SW480 (cell line): ENCODE measurements around the gene RGS6.
A peak's percentile ranks its signal among the peaks of the same experiment; 100 is the strongest.

Source experiments
- DNase-seq: peaks from one replicate; pipeline ENCODE4 v3.0.0-alpha.2; 2016; ENCODE audit warnings: low spot score

The RGS6 gene

GRCh38 chr14:71947947-71948500 lies 15.8 kb downstream of the RGS6 start:
- no peak for DNase-seq

- no peak for DNase-seq
Measured at GRCh38 chr14:71952381-71953363, 20.4 kb downstream of the RGS6 start.

- no peak for DNase-seq
Measured at GRCh38 chr14:71956920-71957563, 24.8 kb downstream of the RGS6 start.

DNA sequence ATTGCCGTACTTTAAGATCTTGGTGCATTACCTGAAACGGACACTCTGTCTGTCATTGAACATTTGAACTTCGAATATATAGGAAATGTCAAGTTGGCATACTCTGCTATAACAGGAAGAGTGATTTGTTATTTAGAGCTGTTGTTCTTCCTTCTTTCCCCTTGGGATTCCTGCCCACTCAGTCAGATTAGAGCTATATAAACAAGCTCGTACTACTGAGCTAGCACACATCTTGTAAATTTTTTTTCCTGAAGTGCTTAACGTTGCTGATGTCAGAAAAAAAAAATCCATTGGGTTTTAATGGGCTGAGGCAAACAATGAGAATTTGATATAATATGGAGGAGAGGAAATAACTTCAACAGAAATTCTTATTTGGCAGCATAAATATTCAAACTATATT lies 26.8 kb downstream of the RGS6 start:
- no peak for DNase-seq

- no peak for DNase-seq
Measured at GRCh38 chr14:71960494-71961353, 28.5 kb downstream of the RGS6 start.

- no peak for DNase-seq
Measured at GRCh38 chr14:71961972-71962371, 29.7 kb downstream of the RGS6 start.

DNA sequence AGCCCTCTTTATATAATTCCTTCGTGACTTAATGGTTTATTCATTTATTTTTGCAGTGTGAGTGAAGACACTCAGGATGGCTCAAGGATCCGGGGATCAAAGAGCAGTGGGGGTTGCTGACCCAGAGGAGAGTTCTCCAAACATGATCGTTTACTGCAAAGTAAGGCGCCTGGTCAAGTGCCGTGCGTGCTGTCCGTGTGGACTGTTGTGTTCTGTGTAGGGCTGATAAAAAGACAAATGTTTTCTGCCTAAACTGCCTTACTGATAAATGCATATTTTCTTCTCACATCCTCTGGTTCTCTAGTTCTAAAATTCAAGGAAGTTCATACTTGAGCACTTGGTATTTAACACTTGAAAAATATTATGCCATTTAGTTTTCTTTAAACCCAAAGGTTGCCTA lies 32.5 kb downstream of the RGS6 start:
- DNase-seq: no peak

- no peak for DNase-seq
Measured at GRCh38 chr14:71966528-71966927, 34.3 kb downstream of the RGS6 start.

DNA sequence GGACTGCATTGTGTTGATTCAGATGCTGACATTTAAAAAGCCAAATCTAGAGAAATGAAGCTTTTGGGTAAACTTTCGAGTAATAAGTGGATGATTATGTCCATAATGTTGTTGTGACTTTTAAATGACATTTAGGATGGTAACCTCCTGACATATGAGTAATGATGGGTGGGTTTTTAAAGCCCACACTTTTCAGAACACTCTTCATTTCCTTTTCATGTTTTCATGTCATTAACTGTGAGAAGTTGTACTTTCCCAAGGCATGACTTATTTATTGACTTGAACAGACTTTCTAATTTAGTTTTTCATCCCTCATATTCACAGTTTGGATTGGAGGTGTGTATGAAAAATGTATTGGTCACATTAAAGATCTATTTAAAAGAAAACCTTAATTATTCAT lies 35.5 kb downstream of the RGS6 start:
- DNase-seq: no peak

DNA sequence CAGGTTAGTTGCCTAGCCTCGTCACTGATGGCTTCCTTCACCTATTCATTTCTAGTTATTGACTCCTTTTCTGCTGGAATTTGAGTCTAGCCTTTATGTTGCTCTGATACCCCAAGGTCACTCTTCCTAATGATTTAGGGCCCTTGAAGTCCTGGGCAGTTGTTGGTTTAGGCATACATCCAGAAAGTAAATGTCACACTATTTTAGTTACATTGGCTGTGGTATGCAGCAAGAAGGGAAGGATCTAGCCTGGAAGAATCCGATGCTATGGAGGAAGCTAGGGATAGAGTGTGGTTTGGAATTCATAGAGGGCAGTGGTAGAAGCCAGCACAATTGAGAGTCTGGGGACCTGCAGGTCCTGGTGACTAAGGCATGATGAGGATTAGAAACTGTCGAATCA lies 38.0 kb downstream of the RGS6 start:
- no peak for DNase-seq

DNA sequence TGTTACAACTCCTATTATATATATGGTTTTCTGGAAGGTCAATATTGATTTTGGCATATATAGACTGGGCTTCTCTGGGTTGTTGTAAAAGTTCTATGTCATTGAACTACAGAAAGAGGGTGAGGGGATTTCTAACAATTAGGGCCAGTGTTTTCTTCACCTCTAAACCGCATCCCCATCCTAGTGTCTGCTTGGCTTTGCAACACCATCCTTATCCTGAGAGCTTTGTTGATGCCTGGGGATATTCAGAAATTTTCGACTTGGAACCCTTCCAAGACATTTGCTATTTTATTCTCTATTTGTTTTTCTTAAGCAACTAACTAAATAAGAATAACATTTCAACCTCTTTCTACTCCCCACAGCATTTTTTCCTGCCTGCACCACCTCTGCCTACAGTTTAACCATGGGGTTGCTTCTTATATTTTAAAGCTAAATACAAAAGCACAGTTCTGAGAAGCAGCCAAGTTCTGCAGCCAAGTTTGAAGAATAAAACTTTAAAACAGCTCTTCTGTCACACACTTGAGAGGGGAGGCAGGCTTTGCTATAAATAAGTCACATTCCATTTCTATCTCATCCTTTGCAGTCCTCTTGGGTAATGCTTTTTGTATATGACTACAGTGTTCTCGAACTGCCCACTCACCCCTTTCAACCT lies 53.4 kb downstream of the RGS6 start:
- DNase-seq: no peak

DNA sequence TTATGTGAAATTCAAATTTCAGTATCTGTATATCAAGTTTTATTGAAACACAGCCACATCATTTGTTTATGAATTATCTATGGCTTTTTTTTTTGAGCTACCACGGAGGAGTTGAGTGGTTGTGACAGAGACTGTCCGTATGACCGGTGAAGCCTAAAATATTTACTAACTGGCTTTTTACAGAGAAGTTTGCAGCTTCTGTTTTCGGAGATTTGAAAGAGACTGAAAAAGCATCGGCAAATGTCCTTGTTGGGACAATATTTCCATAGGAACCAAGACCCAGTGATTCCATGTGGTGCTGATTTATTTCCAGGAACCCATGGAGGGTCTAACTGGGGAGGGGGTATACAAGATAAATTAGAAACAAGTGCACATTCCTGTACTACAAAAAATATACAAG lies 56.2 kb downstream of the RGS6 start:
- DNase-seq: no peak

- DNase-seq: no peak
Measured at GRCh38 chr14:71988939-71989338, 56.7 kb downstream of the RGS6 start.

DNA sequence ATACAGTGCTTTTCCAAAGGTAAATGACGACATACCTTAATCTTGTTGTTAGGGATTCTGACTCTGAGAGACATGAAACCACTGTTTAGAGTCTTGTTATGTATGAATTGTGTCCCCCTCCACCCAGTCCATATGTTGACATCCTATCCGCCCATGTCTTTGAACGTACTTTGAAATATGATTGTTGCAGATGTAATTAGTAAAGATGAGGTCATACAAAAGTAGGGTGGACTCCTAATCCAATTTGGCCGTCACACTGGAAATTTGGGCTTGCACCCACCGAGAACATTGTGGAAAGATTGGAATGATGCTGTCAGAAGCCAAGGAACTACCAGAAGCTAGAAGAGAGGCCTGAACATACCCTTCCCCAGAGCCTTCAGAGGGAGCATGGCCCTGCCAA lies 62.2 kb downstream of the RGS6 start:
- no peak for DNase-seq

- DNase-seq: no peak
Measured at GRCh38 chr14:71995741-71996140, 63.5 kb downstream of the RGS6 start.

- no peak for DNase-seq
Measured at GRCh38 chr14:71996610-71997009, 64.4 kb downstream of the RGS6 start.

DNA sequence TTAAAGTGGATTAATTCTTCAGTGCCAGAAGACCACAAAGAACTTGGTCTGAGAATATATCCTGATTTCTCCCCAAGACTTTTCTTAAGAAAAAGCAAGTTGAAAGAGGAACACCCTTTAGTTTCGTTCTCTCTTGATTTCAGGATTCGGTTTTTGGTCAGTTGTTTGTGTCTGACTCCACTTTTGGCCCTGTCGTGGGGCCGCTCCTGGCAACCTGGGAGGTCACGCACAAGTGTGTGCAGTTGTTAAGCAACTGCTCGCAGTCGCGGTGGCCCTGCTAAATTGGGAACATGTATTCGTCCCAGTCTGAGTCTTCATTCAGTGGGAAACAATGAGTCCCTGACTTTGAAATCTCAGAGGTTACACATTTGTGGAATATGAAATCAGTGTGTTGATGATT lies 68.7 kb downstream of the RGS6 start:
- DNase-seq: no peak

- no peak for DNase-seq
Measured at GRCh38 chr14:72002731-72003130, 70.5 kb downstream of the RGS6 start.

GRCh38 chr14:72008666-72009065 lies 76.4 kb downstream of the RGS6 start:
- no peak for DNase-seq

DNA sequence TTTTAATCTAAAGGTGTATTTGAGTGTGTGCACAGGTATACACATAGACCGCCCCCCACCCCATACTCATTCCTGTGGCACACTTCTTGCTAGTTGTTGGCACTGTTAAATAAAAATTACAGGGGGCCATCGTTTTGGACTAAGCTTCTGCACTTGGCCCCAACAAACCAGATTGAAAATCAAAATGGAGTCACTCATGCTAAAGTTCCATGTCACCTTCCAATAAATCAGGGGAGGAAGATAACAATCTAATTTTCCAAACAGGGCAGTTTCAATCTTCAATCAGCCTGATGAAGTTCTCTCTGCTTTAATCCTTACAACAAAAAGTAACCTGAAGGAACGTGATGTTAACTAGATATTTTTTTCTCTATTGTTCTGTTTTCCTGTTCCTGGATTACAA lies 78.2 kb downstream of the RGS6 start:
- DNase-seq: no peak

DNA sequence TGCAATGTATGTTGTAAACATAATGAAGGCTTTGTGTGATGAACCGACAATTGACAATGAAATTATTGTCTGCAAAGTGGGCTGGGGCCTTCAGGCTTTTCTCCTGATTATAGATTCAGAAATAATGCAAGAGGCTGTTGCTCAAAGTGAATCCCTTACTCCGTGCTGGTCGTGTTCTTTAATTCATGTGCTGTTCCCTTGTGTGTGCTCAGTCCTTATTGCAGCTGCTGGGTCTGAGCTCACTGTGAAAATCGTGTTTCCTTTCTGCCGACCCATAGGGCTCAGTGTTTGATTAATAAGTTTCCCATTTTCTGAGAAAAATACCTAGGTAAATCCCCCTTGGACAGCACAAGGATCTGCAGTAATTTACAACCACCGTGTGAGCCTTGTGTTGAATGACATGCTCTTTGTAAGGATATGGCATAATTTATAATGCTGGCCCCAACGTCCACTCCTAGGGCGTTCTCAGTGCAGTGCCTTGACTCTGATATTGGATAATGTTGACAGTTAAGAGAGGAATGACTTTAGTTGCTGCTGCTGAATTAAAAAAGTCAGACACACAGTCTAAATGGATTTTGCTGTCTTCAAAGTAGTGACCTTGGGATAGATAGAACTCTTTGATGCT lies 81.6 kb downstream of the RGS6 start:
- peak; percentile 14 for DNase-seq
